GM23338 (cell line): ENCODE measurements around the gene CHST14. TPM values are rescaled to one million over a fixed set of nuclear protein-coding genes. Genes with fewer than 3 reads are reported as not detected.

ENCODE experiments used
- ATAC-seq: fragments of 200-7000 bp; cut with Tn5 transposase; 3 replicates; pipeline ENCODE4 v1.9.1; 2020
- DNase-seq: peaks from one replicate; pipeline ENCODE4 v3.0.0-alpha.2; 2015; ENCODE audit warnings: low spot score
- H2AFZ ChIP-seq: fragments of 200-600 bp; sonication (generic); 2 replicates; pipeline ENCODE4 v1.8.0; 2016; ENCODE audit warnings: antibody characterized with exemption, mild to moderate bottlenecking, moderate library complexity
- H3F3A ChIP-seq: fragments of 200-600 bp; sonication (generic); replicated peaks from 2 replicates; pipeline ENCODE4 v1.8.0; 2017; ENCODE audit warnings: antibody characterized with exemption, mixed run types, low read depth
- H3K27ac ChIP-seq: fragments of 200-600 bp; sonication (generic); 2 replicates; pipeline ENCODE4 v1.6.1; 2016; ENCODE audit warnings: low read depth
- H3K27me3 ChIP-seq: fragments of 200-600 bp; sonication (generic); 2 replicates; pipeline ENCODE4 v1.8.0; 2016; ENCODE audit warnings: mild to moderate bottlenecking, mixed run types, moderate library complexity; ENCODE audit not compliant: insufficient read depth
- H3K36me3 ChIP-seq: fragments of 200-600 bp; sonication (generic); 2 replicates; pipeline ENCODE4 v1.8.0; 2016; ENCODE audit warnings: mild to moderate bottlenecking; ENCODE audit not compliant: insufficient read depth
- H3K4me1 ChIP-seq: fragments of 200-600 bp; sonication (generic); 2 replicates; pipeline ENCODE4 v1.8.0; 2016; ENCODE audit warnings: mild to moderate bottlenecking, moderate library complexity; ENCODE audit not compliant: insufficient read depth
- H3K4me2 ChIP-seq: fragments of 200-600 bp; sonication (generic); 2 replicates; pipeline ENCODE4 v1.7.1; 2017; ENCODE audit warnings: mixed run types
- H3K4me3 ChIP-seq: fragments of 200-600 bp; sonication (generic); 2 replicates; pipeline ENCODE4 v1.6.1; 2016; ENCODE audit warnings: mixed run types
- H3K79me2 ChIP-seq: fragments of 200-600 bp; sonication (generic); replicated peaks from 2 replicates; pipeline ENCODE4 v1.8.0; 2017; ENCODE audit warnings: mild to moderate bottlenecking; ENCODE audit not compliant: insufficient read depth
- H3K9me2 ChIP-seq: fragments of 200-600 bp; sonication (generic); 2 replicates; pipeline ENCODE4 v1.8.0; 2017; ENCODE audit not compliant: insufficient read depth
- H4K20me1 ChIP-seq: fragments of 200-600 bp; sonication (generic); replicated peaks from 2 replicates; pipeline ENCODE4 v1.8.0; 2017; ENCODE audit warnings: mild to moderate bottlenecking; ENCODE audit not compliant: insufficient read depth
- H3K27ac Mint-ChIP-seq: 2 replicates; pipeline ENCODE4 v1.8.0; 2020; ENCODE audit warnings: inconsistent platforms, mild to moderate bottlenecking, moderate library complexity, mixed read lengths
- H3K27me3 Mint-ChIP-seq: 3 replicates; pipeline ENCODE4 v1.8.0; 2022; ENCODE audit warnings: low read depth, mild to moderate bottlenecking, moderate library complexity, mixed read lengths, inconsistent platforms; ENCODE audit not compliant: insufficient read depth, poor library complexity
- H3K36me3 Mint-ChIP-seq: 3 replicates; pipeline ENCODE4 v1.8.0; 2021; ENCODE audit warnings: low read depth, mild to moderate bottlenecking, inconsistent platforms, moderate library complexity, mixed read lengths
- H3K4me1 Mint-ChIP-seq: 3 replicates; pipeline ENCODE4 v1.8.0; 2020; ENCODE audit warnings: mild to moderate bottlenecking, inconsistent platforms, mixed read lengths
- H3K4me3 Mint-ChIP-seq: 3 replicates; pipeline ENCODE4 v1.8.0; 2021; ENCODE audit warnings: moderate library complexity, mild to moderate bottlenecking, inconsistent platforms, mixed read lengths
- H3K9me3 Mint-ChIP-seq: 3 replicates; pipeline ENCODE4 v1.8.0; 2020; ENCODE audit warnings: moderate library complexity, mild to moderate bottlenecking, inconsistent platforms, mixed read lengths
- CTCF ChIP-seq, 2 experiments: fragments of 200-600 bp in 1 of 2; sonication (generic) in 1 of 2; conservative IDR thresholded peaks; 2 replicates each; pipeline versions ENCODE4 v1.5.1 to v1.6.1; 2016 to 2017; ENCODE audit warnings: antibody characterized with exemption in 2 of 2, low read depth in 2 of 2, mild to moderate bottlenecking in 2 of 2, moderate library complexity in 1 of 2
- EZH2 ChIP-seq: fragments of 200-600 bp; sonication (generic); IDR thresholded peaks from one replicate; pipeline ENCODE4 v1.8.0; 2017; ENCODE audit warnings: antibody characterized with exemption, mild to moderate bottlenecking, low read depth; ENCODE audit not compliant: unreplicated experiment
- JUNB ChIP-seq: IDR thresholded peaks from one replicate; pipeline ENCODE4 v1.6.1; 2016; ENCODE audit warnings: antibody characterized with exemption; ENCODE audit not compliant: unreplicated experiment
- NANOG ChIP-seq: IDR thresholded peaks from 2 replicates; pipeline ENCODE4 v1.6.1; 2016; ENCODE audit warnings: antibody characterized with exemption, borderline replicate concordance
- POLR2AphosphoS5 ChIP-seq: IDR thresholded peaks from 2 replicates; pipeline ENCODE4 v1.6.1; 2016; ENCODE audit warnings: antibody characterized with exemption, low read depth
- STAT1 ChIP-seq: IDR thresholded peaks from one replicate; pipeline ENCODE4 v1.6.1; 2016; ENCODE audit warnings: antibody characterized with exemption; ENCODE audit not compliant: unreplicated experiment
- ZNF331 ChIP-seq: fragments of 250-450 bp; sonication (Bioruptor Pico); IDR thresholded peaks from 2 replicates; pipeline ENCODE4 v1.5.0; 2020; ENCODE audit warnings: low read depth, mild to moderate bottlenecking, moderate library complexity
- polyA plus RNA-seq: library from polyadenylated mRNA; unstranded; fragments of >200 nt; fragmentation: Nextera tagmentation; extraction: Ambion mirVana; gene quantifications from 2 replicates; pipeline ENCODE4 v1.2.1, GENCODE V29; 2016
- total RNA-seq: library from RNA; depleted of rRNA; stranded (reverse); fragments of >200 nt; shearing (Covaris generic); gene quantifications from 2 replicates; pipeline ENCODE4 v1.2.3, GENCODE V29; 2014
- TF ChIP-seq, protein P1 (sequence below): IDR thresholded peaks from 2 replicates; pipeline ENCODE4 v1.6.1; 2016; ENCODE audit warnings: antibody characterized with exemption

The CHST14 gene
- total and polyA plus RNA-seq, 2 experiments from 2014 or later, result 8.4 to 15.6 TPM

GRCh38 chr15:40438712-40439111, 32.1 kb upstream of the CHST14 start:
- TF ChIP-seq ZNF331 (CRISPR knock-in tag) (no peak), JUNB (no peak), EZH2 (no peak), NANOG (no peak), CTCF (conservative IDR thresholded peaks at IDR 0.05; ENCODE audit: low read depth in 2 of 2) (no peak), POLR2AphosphoS5 (no peak)
- TF ChIP-seq, protein P1, sequence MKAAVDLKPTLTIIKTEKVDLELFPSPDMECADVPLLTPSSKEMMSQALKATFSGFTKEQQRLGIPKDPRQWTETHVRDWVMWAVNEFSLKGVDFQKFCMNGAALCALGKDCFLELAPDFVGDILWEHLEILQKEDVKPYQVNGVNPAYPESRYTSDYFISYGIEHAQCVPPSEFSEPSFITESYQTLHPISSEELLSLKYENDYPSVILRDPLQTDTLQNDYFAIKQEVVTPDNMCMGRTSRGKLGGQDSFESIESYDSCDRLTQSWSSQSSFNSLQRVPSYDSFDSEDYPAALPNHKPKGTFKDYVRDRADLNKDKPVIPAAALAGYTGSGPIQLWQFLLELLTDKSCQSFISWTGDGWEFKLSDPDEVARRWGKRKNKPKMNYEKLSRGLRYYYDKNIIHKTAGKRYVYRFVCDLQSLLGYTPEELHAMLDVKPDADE, result no peak
- peak overlapping the region; percentile 100 for H3K4me2 ChIP-seq
- H3K4me3 ChIP-seq, result peak overlapping the region; percentile 82
- H3K9me3 Mint-ChIP-seq, result no peaks in the 10 kb centered on the region; the same call in 2 of the 3 replicates
- no peak overlapping the region for H3K27ac ChIP-seq
- H4K20me1 ChIP-seq, result peaks cover 13% of the 10 kb centered on the region
- H3F3A ChIP-seq, result 0 out of 2 replicates have a peak, but pooled peaks cover 9% of the 10 kb centered on the region
- DNase-seq, result no peak
- H3K4me1 Mint-ChIP-seq, result peaks cover 53% of the 10 kb centered on the region
- ATAC-seq, result no peak
- H3K27me3 ChIP-seq, result peaks cover 29% of the 10 kb centered on the region
- H3K79me2 ChIP-seq, result peaks cover 23% of the 10 kb centered on the region
- H3K36me3 ChIP-seq, result no peaks in the 10 kb centered on the region; the same call in 1 of the 2 replicates
- H3K4me3 Mint-ChIP-seq, result peak overlapping the region; percentile 94
- H3K27ac Mint-ChIP-seq, result peak overlapping the region; percentile 92
- H3K36me3 Mint-ChIP-seq, result peaks cover 13% of the 10 kb centered on the region
- no peaks in the 10 kb centered on the region for H3K9me2 ChIP-seq
- no peak overlapping the region for H2AFZ ChIP-seq
- H3K4me1 ChIP-seq, result peaks cover 50% of the 10 kb centered on the region
- H3K27me3 Mint-ChIP-seq, result peaks cover 47% of the 10 kb centered on the region

- Histone ChIP-seq H3F3A (0 out of 2 replicates have a peak, but pooled peaks cover 9% of the 10 kb centered on the region), H3K79me2 (peaks cover 31% of the 10 kb centered on the region), H3K9me2 (no peaks in the 10 kb centered on the region), H3K4me1 (peaks cover 56% of the 10 kb centered on the region), H3K4me3 (peak overlapping the region; percentile 82), H3K27ac (peak overlapping the region; percentile 78), H3K4me2 (peak overlapping the region; percentile 100), H3K36me3 (no peaks in the 10 kb centered on the region; the same call in 1 of the 2 replicates), H4K20me1 (peaks cover 21% of the 10 kb centered on the region), H3K27me3 (peaks cover 21% of the 10 kb centered on the region), H2AFZ (peak overlapping the region; percentile 28; the same call in 1 of the 2 replicates)
- peaks cover 13% of the 10 kb centered on the region for H3K36me3 Mint-ChIP-seq
- H3K27me3 Mint-ChIP-seq, result peaks cover 40% of the 10 kb centered on the region
- H3K4me1 Mint-ChIP-seq, result peaks cover 58% of the 10 kb centered on the region
- H3K4me3 Mint-ChIP-seq, result peak overlapping the region; percentile 94
- H3K27ac Mint-ChIP-seq, result peak overlapping the region; percentile 92
- peak in 1 of 2 experiments; percentile 7; a peak in 1 of 4 replicates for TF ChIP-seq CTCF (conservative IDR thresholded peaks at IDR 0.05; ENCODE audit: low read depth in 2 of 2)
- peak; percentile 49; the same call in 1 of the 2 replicates for TF ChIP-seq POLR2AphosphoS5
- TF ChIP-seq STAT1, result no peak
- ATAC-seq (peak; percentile 21), DNase-seq (peak; percentile 94)
- no peaks in the 10 kb centered on the region; the same call in 2 of the 3 replicates for H3K9me3 Mint-ChIP-seq
These were observed 31.3 kb upstream of the CHST14 start for GRCh38 chr15:40439461-40439959.
